NCI-H146 treated with DMSO at 0.1 percent for 48 hours (cell line): Measurements from ENCODE around the gene CCDC88B.
A peak's percentile ranks its signal among the peaks of the same experiment; 100 is the strongest.
"Not testable (repeated sequence)": the region's sequence is repeated elsewhere in the genome, so short reads cannot be mapped to it uniquely, and the experiment has no call there.

Experiments
- DNase-seq: peaks from one replicate; lab custom pipeline; 2025; ENCODE audit not compliant: unreplicated experiment; lab: John Stamatoyannopoulos, UW

Gene CCDC88B

DNA sequence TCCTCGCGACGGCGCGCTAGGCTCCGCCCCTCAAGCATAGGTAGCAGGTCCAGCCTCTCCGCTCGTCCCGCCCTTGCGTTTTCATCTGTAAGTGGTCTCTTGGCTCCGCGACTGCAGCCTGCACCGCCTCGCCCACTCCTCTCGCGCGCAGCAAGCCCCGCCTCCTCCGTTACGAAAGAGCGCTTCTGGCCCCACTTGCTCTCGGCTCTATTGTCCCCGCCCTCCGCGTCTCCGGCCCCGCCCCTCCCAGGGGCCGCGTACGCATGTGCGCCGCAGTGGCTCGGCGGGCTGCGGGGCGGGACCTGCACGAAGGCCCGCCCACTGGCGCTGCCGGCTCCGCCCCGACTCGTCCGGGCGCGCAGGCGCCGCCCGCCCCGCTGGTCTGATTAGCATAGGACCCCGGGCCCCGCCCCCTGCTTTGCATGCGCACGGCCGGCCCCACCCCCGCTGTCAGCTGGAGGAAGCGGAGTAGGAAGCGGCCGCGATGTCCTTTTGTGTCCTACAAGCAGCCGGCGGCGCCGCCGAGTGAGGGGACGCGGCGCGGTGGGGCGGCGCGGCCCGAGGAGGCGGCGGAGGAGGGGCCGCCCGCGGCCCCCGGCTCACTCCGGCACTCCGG, 34.8 kb upstream of the CCDC88B start, which contains the start of gene ESRRA:
Gene ESRRA, plus strand, starts transcription at position 450 of the 616 bp plus-strand sequence. CDS start 1,656 bp downstream, outside the sequence.
- DNase-seq = peak; percentile 98

- peak; percentile 41 for DNase-seq
These were observed 34.1 kb upstream of the CCDC88B start for GRCh38 chr11:64305691-64306562.

DNA sequence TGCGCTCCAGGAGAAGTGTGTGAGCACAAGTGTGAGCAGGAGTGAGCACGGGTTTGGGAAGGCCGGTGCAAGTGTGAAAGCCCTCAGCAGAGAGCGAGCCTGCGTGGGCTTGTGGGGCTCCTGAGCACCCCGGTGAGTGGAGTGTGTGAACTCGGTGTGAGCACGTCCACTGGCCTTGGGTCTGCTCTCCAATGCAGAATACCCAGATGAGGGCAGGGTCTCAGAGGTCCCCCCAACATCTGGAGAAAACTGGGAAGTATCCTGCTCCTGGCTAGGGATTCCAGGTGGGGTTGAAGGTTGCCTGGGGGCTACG, 33.5 kb upstream of the CCDC88B start:
- DNase-seq = no peak

DNA sequence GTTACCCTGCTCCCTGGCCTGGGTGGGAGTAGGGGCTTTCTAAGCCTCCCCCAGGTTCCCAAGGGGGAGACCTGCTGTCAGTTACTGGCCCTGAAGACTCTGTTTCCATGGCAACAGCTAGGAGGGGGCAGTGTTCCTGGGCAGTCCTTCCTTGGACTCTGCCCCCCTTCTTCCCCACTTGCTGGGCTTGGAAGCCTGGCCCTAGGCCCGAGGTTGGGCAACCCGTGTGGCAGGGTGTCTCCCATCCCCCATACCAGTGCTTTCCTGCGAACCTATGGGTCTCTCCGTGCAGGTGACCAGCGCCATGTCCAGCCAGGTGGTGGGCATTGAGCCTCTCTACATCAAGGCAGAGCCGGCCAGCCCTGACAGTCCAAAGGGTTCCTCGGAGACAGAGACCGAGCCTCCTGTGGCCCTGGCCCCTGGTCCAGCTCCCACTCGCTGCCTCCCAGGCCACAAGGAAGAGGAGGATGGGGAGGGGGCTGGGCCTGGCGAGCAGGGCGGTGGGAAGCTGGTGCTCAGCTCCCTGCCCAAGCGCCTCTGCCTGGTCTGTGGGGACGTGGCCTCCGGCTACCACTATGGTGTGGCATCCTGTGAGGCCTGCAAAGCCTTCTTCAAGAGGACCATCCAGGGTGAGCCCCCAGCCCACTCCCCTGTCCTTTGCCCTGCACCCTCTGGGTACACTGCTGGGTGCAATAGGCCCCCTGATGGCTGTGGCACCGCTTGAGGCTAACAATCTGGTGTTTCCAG, 33.0 kb upstream of the CCDC88B start:
- no peak for DNase-seq

GRCh38 chr11:64307795-64308194, 32.2 kb upstream of the CCDC88B start:
- DNase-seq = not testable (repeated sequence)

GRCh38 chr11:64312947-64313346, 27.1 kb upstream of the CCDC88B start:
- DNase-seq = no peak

DNA sequence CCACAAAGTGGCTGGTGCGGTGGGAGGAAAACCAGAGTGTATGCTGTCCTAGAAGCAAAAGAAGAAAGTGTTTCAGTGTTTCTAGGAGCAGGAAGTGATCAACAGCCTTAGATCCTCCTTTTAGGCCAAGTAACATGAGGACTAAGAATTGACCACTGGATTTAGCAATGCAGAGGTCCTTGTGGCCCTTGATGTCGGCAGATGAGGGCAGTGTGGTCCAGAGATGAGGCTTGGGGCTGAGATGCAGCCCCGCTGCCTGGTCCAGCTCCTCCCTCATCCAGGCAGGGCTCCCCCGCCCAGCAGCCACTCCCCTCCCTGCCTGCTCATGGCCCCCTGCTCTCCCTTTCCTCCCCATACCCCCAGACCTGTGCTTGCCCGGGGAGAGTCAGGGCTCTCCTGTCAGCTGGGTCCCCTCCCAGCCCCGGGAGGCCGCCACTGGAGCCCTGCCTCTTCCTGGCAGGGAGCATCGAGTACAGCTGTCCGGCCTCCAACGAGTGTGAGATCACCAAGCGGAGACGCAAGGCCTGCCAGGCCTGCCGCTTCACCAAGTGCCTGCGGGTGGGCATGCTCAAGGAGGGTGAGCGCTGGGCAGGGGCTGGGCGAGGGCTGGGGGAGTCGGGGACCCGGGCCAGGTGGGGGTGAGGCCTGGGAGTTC, 26.4 kb upstream of the CCDC88B start:
- no peak for DNase-seq

DNA sequence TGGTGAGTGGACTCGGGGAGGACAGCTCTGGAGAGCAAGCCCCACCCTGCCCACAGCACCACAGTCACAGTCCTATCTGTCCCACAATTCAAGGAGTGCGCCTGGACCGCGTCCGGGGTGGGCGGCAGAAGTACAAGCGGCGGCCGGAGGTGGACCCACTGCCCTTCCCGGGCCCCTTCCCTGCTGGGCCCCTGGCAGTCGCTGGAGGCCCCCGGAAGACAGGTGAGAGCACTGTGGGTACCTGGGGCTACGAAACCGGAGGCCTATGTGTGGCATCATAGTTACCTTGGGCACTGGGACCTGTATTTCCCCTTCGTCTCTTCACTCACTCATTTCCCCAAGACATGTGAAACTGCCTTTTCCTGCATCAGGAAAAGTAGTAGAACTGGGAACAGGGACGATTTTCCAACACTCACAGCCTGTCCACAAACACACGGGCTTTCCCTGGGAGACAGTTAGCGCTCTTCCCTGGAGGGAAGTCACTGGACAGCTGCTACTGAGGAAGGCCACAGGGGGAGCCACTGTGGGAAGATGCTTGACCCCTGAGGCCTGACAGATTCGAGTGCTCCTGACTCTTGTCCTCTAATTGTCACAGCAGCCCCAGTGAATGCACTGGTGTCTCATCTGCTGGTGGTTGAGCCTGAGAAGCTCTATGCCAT, 25.7 kb upstream of the CCDC88B start:
- DNase-seq = no peak

DNA sequence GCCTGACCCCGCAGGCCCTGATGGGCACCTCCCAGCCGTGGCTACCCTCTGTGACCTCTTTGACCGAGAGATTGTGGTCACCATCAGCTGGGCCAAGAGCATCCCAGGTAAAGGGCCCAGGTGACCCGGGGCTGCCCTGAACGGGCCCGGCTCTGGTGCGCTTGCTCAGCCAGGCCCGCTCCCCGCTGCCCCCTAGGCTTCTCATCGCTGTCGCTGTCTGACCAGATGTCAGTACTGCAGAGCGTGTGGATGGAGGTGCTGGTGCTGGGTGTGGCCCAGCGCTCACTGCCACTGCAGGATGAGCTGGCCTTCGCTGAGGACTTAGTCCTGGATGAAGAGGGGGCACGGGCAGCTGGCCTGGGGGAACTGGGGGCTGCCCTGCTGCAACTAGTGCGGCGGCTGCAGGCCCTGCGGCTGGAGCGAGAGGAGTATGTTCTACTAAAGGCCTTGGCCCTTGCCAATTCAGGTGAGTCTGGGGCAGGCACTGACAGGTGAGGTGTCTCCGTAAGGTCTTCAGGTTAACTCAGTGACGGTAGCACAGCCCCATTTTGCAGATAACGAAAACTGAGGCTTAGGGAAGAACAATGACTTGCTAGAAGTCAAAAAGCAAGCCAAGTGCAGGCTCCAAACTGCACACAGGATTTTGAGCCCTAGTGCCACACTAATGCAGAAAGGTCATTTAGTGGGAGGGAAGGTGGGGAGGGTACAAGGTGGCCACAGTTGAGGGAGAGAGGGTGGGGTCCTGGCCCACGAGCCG, 25.0 kb upstream of the CCDC88B start:
- no peak for DNase-seq

- DNase-seq = not testable (repeated sequence)
These were observed 24.1 kb upstream of the CCDC88B start for GRCh38 chr11:64315667-64316526.

DNA sequence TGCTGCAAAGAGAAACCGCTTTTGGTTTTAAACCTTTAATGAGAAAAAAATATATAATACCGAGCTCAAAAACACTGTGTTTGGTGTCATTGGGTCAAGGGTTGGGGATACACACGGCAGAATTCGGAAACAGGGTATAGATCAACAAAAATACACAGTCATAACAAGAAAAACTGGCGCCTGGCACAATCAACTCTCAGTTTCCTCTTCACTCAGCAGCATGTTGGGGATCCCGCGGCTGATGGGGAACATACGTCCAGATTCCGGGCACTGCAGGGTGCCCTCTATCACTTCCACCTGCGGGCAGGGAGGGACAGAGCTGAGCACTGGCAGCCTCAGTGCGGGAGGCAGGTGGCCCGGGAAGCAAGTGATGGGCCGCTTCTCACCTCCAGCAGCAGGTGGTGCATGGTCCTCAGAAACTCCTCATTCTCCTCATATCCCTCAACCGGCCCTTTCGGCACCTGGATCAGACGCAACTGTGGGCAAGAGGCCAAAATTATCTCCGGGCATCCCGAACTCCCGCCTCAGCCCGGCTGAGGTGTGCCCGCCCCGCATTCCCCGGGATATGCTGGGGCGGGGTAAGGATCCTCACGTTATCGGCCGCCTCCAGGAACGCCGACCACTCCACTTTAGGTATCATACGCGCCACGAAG, 23.2 kb upstream of the CCDC88B start:
- no peak for DNase-seq

GRCh38 chr11:64317325-64317960, 22.6 kb upstream of the CCDC88B start, which contains the start of gene TRMT112:
TRMT112 (minus strand) TSS chr11:64317559; CDS start chr11:64317526, 33 bp downstream.
- DNase-seq = peak; percentile 92

DNA sequence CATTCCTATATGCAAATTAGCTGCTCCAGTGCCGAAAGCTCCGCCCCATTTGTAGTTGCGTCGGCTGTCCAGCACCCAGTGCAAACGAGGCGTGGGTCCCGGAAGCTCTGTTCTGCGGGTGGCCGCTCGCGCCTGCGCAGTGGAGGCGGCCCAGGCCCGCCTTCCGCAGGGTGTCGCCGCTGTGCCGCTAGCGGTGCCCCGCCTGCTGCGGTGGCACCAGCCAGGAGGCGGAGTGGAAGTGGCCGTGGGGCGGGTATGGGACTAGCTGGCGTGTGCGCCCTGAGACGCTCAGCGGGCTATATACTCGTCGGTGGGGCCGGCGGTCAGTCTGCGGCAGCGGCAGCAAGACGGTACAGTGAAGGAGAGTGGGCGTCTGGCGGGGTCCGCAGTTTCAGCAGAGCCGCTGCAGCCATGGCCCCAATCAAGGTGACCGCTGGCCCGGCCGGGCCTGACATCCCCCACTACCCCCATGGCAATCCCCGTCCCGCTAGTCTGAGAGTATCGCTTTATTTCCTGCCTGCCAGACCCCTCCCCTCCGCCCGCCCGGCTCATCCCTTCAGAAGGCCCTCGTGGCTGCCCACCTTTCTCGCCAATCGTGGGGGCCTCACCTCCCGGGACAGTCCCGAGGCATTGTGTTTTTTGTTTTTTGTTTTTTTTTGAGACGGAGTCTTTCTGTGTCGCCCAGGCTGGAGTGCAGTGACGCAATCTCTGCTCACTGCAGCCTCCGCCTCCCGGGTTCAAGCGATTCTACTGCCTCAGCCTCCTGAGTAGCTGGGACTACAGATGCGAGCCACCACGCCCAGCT, 21.8 kb upstream of the CCDC88B start, which contains the start of gene PRDX5:
Gene PRDX5, plus strand, starts transcription at position 161 of the 805 bp plus-strand sequence. Its CDS starts 95 bp downstream, at position 256.
- DNase-seq = peak; percentile 90

- DNase-seq = no peak
These were observed 20.9 kb upstream of the CCDC88B start for GRCh38 chr11:64318766-64319761.

DNA sequence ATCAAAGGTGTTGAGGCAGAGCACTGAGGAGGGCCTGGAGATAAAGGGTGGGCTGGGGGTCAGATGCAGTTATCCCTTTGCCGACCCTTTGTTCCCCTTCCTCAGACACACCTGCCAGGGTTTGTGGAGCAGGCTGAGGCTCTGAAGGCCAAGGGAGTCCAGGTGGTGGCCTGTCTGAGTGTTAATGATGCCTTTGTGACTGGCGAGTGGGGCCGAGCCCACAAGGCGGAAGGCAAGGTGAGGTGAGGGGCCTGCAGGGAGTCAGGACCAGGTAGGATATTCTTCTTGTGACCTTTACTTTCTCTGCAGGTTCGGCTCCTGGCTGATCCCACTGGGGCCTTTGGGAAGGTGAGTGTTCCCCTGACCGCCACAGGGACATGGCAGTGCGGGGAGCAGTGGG, 19.4 kb upstream of the CCDC88B start:
- DNase-seq = no peak

DNA sequence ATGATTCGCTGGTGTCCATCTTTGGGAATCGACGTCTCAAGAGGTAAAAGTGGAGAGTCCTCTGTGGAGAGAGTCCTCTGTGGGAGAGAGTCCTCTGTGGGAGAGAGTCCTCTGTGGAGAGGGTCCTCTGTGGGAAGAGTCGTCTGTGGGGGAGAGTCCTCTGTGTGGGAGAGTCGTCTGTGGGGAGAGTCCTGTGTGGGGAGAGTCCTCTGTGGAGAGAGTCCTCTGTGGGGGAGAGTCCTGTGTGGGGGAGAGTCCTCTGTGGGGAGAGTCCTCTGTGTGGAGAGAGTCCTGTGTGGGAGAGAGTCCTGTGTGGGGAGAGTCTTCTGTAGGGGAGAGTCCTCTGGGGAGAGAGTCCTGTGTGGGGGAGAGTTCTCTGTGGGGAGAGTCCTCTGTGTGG, 19.0 kb upstream of the CCDC88B start:
- no peak for DNase-seq
